HCT116 (cell line): ENCODE results near the gene CEP112. TPM values are rescaled to one million over a fixed set of nuclear protein-coding genes. Genes with fewer than 3 reads are reported as not detected.

Source experiments
- ATAC-seq: fragments of 200-7000 bp; cut with Tn5 transposase; 2 replicates; pipeline ENCODE4 v1.9.1; 2020; ENCODE audit warnings: mild to moderate bottlenecking, moderate library complexity
- BruUV-seq: library from RNA; stranded (reverse); fragments of 400-500 nt; replicated peaks from 2 replicates; lab custom pipeline; 2021; lab: Mats Ljungman, UMichigan
- CTCF ChIA-PET: fragments of 300-600 bp; sonication (Branson Sonifier 250); formaldehyde crosslinking; loops from one replicate; lab custom pipeline; 2021; ENCODE audit warnings: antibody characterized with exemption; lab: Charles Lee
- POLR2A ChIA-PET: fragments of 300-600, 350-600 bp; sonication (Branson Sonifier 250); formaldehyde crosslinking; loops from one replicate; lab custom pipeline; 2021; ENCODE audit warnings: antibody characterized with exemption; lab: Charles Lee
- RAD21 ChIA-PET, 2 experiments: fragments of 300-600 bp; sonication (Branson Sonifier 250); formaldehyde crosslinking; loops; one replicate each; lab custom pipeline; 2023; ENCODE audit warnings: low total read pairs in 2 of 2; ENCODE audit not compliant: uncharacterized antibody in 2 of 2, unreplicated experiment in 2 of 2, low non-redundant PET in 1 of 2; lab: Charles Lee
- DNase-seq: peaks from one replicate; pipeline ENCODE4 v3.0.0-alpha.2; 2010; ENCODE audit warnings: low read depth, low spot score
- H2AFZ ChIP-seq: fragments of 200-600 bp; shearing (Covaris generic), sonication (generic); 2 replicates; pipeline ENCODE4 v1.6.1; 2017; ENCODE audit warnings: low read depth, mixed run types, mixed read lengths, antibody characterized with exemption, low read length; ENCODE audit not compliant: poor library complexity, severe bottlenecking
- H3K27ac ChIP-seq: 2 replicates; pipeline ENCODE4 v1.5.1; 2012; ENCODE audit warnings: low read depth, low read length
- H3K27me3 ChIP-seq: fragments of 200-600 bp; sonication (generic); 2 replicates; pipeline ENCODE4 v1.6.1; 2016; ENCODE audit warnings: mixed run types, low read length, mixed read lengths; ENCODE audit not compliant: insufficient read depth
- H3K36me3 ChIP-seq, 2 experiments: fragments of 200-500 bp in 1 of 2; fragments of 200-600 bp in 1 of 2; sonication (Bioruptor generic) in 1 of 2; sonication (generic) in 1 of 2; 2 replicates each; pipeline versions ENCODE4 v1.5.1 to v1.6.1; 2014 to 2016; ENCODE audit warnings: low read length in 2 of 2, inconsistent platforms in 1 of 2, mixed read lengths in 1 of 2, mixed run types in 1 of 2; ENCODE audit not compliant: insufficient read depth in 2 of 2, control insufficient read depth in 1 of 2
- H3K4me1 ChIP-seq, 2 experiments: fragments of 200-600 bp in 1 of 2; sonication (generic) in 1 of 2; 2 replicates each; pipeline versions ENCODE4 v1.5.1 to v1.6.1; 2012 to 2017; ENCODE audit warnings: low read length in 2 of 2, inconsistent platforms in 1 of 2, mild to moderate bottlenecking in 1 of 2, mixed read lengths in 1 of 2, mixed run types in 1 of 2, moderate library complexity in 1 of 2; ENCODE audit not compliant: insufficient read depth in 2 of 2, control insufficient read depth in 1 of 2
- H3K4me2 ChIP-seq: fragments of 200-600 bp; sonication (generic); 2 replicates; pipeline ENCODE4 v1.6.1; 2017; ENCODE audit warnings: mixed run types, low read length, mixed read lengths
- H3K4me3 ChIP-seq, 2 experiments: fragments of 200-600 bp in 1 of 2; sonication (generic) in 1 of 2; replicated peaks in 1 of 2; 2 replicates each; pipeline ENCODE4 v1.5.1; 2011 to 2016; ENCODE audit warnings: low read length in 2 of 2, control low read depth in 1 of 2, low read depth in 1 of 2, mild to moderate bottlenecking in 1 of 2, mixed read lengths in 1 of 2, mixed run types in 1 of 2
- H3K79me2 ChIP-seq: fragments of 200-600 bp; sonication (generic); 2 replicates; pipeline ENCODE4 v1.6.1; 2017; ENCODE audit warnings: mild to moderate bottlenecking, mixed run types, low read length, moderate library complexity, mixed read lengths; ENCODE audit not compliant: insufficient read depth
- H3K9ac ChIP-seq: fragments of 200-600 bp; sonication (generic); 2 replicates; pipeline ENCODE4 v1.6.1; 2016; ENCODE audit warnings: low read length, mixed read lengths
- H3K9me2 ChIP-seq: fragments of 200-600 bp; sonication (generic), shearing (Covaris generic); 2 replicates; pipeline ENCODE4 v1.6.1; 2017; ENCODE audit warnings: mixed run types, mild to moderate bottlenecking, moderate library complexity; ENCODE audit not compliant: insufficient read depth
- H3K9me3 ChIP-seq, 2 experiments: fragments of 200-500 bp in 1 of 2; fragments of 200-600 bp in 1 of 2; sonication (Bioruptor generic) in 1 of 2; sonication (generic) in 1 of 2; 2 replicates each; pipeline ENCODE4 v1.6.1; 2014 to 2017; ENCODE audit warnings: low read length in 2 of 2, mixed read lengths in 2 of 2, inconsistent platforms in 1 of 2, low read depth in 1 of 2, mild to moderate bottlenecking in 1 of 2, mixed run types in 1 of 2, moderate library complexity in 1 of 2; ENCODE audit not compliant: control insufficient read depth in 1 of 2, insufficient read depth in 1 of 2
- H4K20me1 ChIP-seq: fragments of 200-600 bp; sonication (generic), shearing (Covaris generic); 2 replicates; pipeline ENCODE4 v1.6.1; 2017; ENCODE audit warnings: mixed run types, mild to moderate bottlenecking, moderate library complexity; ENCODE audit not compliant: insufficient read depth
- CEBPB ChIP-seq: IDR thresholded peaks from 2 replicates; pipeline ENCODE4 v1.6.1; 2012; ENCODE audit warnings: low read depth
- CTCF ChIP-seq, 3 experiments: fragments of 200-600 bp in 1 of 3; sonication (generic) in 1 of 3; IDR thresholded peaks in 2 of 3; conservative IDR thresholded peaks in 1 of 3; 2 replicates each; pipeline ENCODE4 v1.5.1; 2012 to 2017; ENCODE audit warnings: low read depth in 2 of 3, low read length in 2 of 3, antibody characterized with exemption in 1 of 3, borderline replicate concordance in 1 of 3, control low read depth in 1 of 3, mild to moderate bottlenecking in 1 of 3, mixed read lengths in 1 of 3, mixed run types in 1 of 3, moderate library complexity in 1 of 3; ENCODE audit not compliant: insufficient read depth in 1 of 3
- EGR1 ChIP-seq: IDR thresholded peaks from 2 replicates; pipeline ENCODE4 v1.6.1; 2012; ENCODE audit warnings: low read depth
- ELF1 ChIP-seq: IDR thresholded peaks from 2 replicates; pipeline ENCODE4 v1.6.1; 2012; ENCODE audit warnings: low read depth, borderline replicate concordance
- EZH2phosphoT487 ChIP-seq: fragments of 200-600 bp; IDR thresholded peaks from 2 replicates; pipeline ENCODE4 v1.6.1; 2018; ENCODE audit warnings: antibody characterized with exemption, borderline replicate concordance
- FOSL1 ChIP-seq: IDR thresholded peaks from 2 replicates; pipeline ENCODE4 v1.6.1; 2012; ENCODE audit warnings: low read depth
- MAX ChIP-seq: IDR thresholded peaks from 2 replicates; pipeline ENCODE4 v1.6.1; 2012
- RAD21 ChIP-seq: IDR thresholded peaks from 2 replicates; pipeline ENCODE4 v1.6.1; 2012; ENCODE audit warnings: low read depth, mild to moderate bottlenecking
- REST ChIP-seq: IDR thresholded peaks from 2 replicates; pipeline ENCODE4 v1.6.1; 2012; ENCODE audit warnings: low read depth
- YY1 ChIP-seq: IDR thresholded peaks from 2 replicates; pipeline ENCODE4 v1.6.1; 2011; ENCODE audit warnings: low read length, low read depth, moderate library complexity, mild to moderate bottlenecking; ENCODE audit not compliant: insufficient replicate concordance; ENCODE audit errors: extremely low read depth
- ZFX ChIP-seq: fragments of 450-650 bp; IDR thresholded peaks from 2 replicates; pipeline ENCODE4 v1.6.1; 2017
- intact Hi-C: fragments of 100-400 bp; cut with micrococcal nuclease; formaldehyde crosslinking; loops from 2 replicates; pipeline ENCODE4 v1.10.0; 2022
- total RNA-seq: library from RNA; stranded (reverse); gene quantifications from one replicate; pipeline ENCODE4 v1.2.1, GENCODE V29; 2021; ENCODE audit not compliant: unreplicated experiment

CEP112 gene
- total RNA-seq, 1 experiment from 2014 or later = 10.9 TPM

- Histone ChIP-seq H3K27ac (no peak overlapping the region), H3K4me3 (no peak overlapping the region), H3K79me2 (no peaks in the 10 kb centered on the region), H3K27me3 (no peaks in the 10 kb centered on the region), H3K4me1 (no peaks in the 10 kb centered on the region), H3K9me3 (no peaks in the 10 kb centered on the region), H3K4me2 (no peak overlapping the region), H2AFZ (no peak overlapping the region), H4K20me1 (no peaks in the 10 kb centered on the region), H3K9ac (no peak overlapping the region), H3K36me3 (no peaks in the 10 kb centered on the region), H3K9me2 (no peaks in the 10 kb centered on the region)
- RAD21 ChIA-PET = no interaction called here
- TF ChIP-seq ELF1 = no peak
- no peak for TF ChIP-seq MAX
- no peak for TF ChIP-seq ZFX
- TF ChIP-seq CEBPB = no peak
- no peak for TF ChIP-seq RAD21
- no peak for TF ChIP-seq YY1
- no peak for TF ChIP-seq REST
- no peak for TF ChIP-seq EZH2phosphoT487
- no peak for TF ChIP-seq FOSL1
- TF ChIP-seq CTCF (IDR thresholded peaks at IDR 0.05 in 2 of 3, conservative IDR thresholded peaks at IDR 0.05 in 1 of 3; ENCODE audit: borderline replicate concordance in 1 of 3, insufficient read depth in 1 of 3, low read depth in 2 of 3, low read length in 2 of 3) = no peak
- no peak for TF ChIP-seq EGR1
- intact Hi-C loops = no loop called here
- no TSS peak for BruUV-seq
- no peak for DNase-seq
- no peak for ATAC-seq
- POLR2A ChIA-PET = no interaction called here
- CTCF ChIA-PET = no interaction called here
These were observed 525.0 kb downstream of the CEP112 start for GRCh38 chr17:65666876-65667321.
